T-helper 1 cell treated with Interleukin-12 subunit alpha and Interleukin-12 subunit beta and Interleukin-4 antibody, amounts not matched to agents 30 μg/mL and 1 μg/mL, for 36 hours (primary cell): ENCODE results near the gene ODAD3.
"Not testable (repeated sequence)": the region's sequence is repeated elsewhere in the genome, so short reads cannot be mapped to it uniquely, and the experiment has no call there.

ENCODE experiments used
- H3K27ac Mint-ChIP-seq: one replicate; pipeline ENCODE4 v1.8.0; 2021; ENCODE audit warnings: mild to moderate bottlenecking, mixed read lengths
- H3K27me3 Mint-ChIP-seq: one replicate; pipeline ENCODE4 v1.8.0; 2021; ENCODE audit warnings: low read depth, mixed read lengths
- H3K36me3 Mint-ChIP-seq: one replicate; pipeline ENCODE4 v1.8.0; 2021; ENCODE audit warnings: low read depth, mixed read lengths
- H3K4me1 Mint-ChIP-seq: one replicate; pipeline ENCODE4 v1.8.0; 2021; ENCODE audit warnings: low read depth, mixed read lengths
- H3K4me3 Mint-ChIP-seq: one replicate; pipeline ENCODE4 v1.8.0; 2021; ENCODE audit warnings: mild to moderate bottlenecking, moderate library complexity, mixed read lengths
- H3K9me3 Mint-ChIP-seq: one replicate; pipeline ENCODE4 v1.8.0; 2021; ENCODE audit warnings: mixed read lengths

Gene ODAD3

DNA sequence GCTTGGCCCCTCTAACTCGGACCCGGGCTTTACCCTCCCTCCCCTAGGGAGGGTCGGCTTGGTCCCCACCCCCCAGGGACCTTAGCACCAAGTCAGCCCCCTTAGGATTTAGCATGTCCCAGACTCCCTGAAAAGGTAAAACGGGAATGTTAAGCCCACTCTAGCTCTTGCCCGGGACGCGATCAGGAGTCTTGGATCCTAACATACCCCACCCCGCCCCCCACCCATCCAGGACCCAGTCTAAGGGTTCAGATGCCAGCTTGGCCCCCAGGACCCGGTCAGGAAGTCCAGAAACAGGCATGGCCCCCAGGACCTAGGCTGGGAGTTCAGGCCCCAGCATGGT is 51.2 kb downstream of the ODAD3 start:
- Mint-ChIP-seq H3K4me3 (no peak overlapping the region), H3K27me3 (peaks cover 26% of the 10 kb centered on the region), H3K4me1 (peaks cover 21% of the 10 kb centered on the region), H3K9me3 (no peaks in the 10 kb centered on the region), H3K36me3 (peaks cover 4% of the 10 kb centered on the region), H3K27ac (no peak overlapping the region)

DNA sequence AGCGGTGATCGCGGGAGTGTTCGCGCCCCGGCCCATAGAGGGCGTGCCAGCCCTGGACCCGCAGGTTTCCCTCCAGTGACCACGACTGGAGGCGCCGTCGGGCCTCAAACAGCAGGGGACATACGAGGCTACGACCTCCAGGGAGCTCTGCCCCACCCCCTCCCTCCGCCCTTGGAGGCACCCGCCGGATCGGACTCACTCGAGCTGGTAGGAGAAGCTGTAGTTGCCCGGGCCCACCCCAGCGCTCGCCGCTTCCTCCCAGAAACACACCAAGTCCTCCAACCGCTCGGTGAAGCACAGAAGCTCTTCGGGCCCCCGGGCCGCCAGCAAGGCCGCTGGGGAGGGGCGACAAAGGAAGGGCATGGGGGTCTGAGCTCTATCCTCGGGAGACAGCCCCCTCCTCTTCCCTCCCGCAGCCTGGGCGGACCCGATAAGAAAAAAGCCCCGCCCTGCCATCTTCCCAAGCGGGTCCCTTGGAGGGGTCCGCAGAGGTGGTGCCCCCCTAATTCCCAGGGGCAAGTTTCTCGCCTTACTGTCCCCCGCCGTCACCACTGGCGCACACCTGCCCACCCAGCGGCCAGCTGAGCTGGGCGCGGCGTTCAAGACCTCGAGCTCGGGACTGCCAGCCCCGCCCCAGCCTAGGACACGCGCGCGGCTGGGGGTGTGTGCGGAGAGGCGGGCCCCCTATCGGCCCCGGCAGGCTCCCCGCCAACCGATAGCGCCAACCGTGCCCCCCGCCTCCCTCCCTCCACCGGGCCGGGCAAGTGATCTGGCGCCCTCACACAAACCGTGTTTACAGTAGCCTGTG is 51.8 kb downstream of the ODAD3 start:
- Mint-ChIP-seq H3K4me3 (peak overlapping the region; percentile 60), H3K27ac (peak overlapping the region; percentile 62), H3K4me1 (peaks cover 22% of the 10 kb centered on the region), H3K27me3 (peaks cover 26% of the 10 kb centered on the region), H3K36me3 (peaks cover 6% of the 10 kb centered on the region), H3K9me3 (no peaks in the 10 kb centered on the region)

DNA sequence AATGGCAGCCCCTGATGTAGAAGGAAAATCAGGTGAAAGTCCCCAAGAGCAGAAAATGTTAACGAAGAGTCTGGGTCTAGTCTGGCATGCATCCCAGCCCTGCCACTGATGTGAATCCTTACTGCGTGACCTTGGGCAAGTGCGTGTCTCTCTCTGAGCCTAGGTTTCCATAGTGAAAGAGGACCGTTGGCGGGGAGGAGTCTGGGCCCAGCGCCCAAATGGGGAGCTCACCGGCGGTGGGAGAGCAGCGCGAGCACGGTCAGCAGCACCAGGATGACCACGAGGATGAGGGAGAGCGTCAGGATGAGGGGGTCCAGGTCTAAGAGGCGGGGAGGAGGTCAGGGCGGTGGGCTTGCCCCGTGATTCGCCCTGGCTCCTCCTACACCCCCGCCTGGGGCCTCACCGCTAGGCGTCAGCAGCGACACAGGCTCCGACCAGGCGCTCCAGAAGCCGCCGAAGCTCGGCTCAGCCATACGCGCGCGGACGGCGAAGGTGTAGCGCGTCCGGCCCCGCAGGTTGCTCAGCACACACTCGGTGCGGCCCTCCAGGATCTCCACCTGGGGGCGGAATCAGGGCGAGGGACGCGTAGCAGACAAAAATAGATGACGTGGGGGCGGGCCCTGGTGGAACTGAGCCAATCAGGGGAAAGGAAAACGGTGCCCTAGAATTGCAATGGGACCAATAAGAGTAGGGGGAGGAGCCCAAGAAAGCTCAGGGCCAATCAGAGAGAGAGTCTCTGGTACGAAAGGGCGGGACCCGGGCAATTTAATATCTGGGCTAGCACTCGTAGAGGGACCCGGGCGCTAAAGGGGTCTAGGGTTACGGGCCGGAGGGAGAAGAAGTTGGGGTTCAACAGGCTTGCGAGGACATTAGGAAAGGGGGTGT is 54.0 kb downstream of the ODAD3 start:
- Mint-ChIP-seq H3K9me3 (peaks cover 3% of the 10 kb centered on the region), H3K4me1 (peaks cover 33% of the 10 kb centered on the region), H3K4me3 (peak overlapping the region; percentile 96), H3K27me3 (peaks cover 26% of the 10 kb centered on the region), H3K27ac (peak overlapping the region; percentile 100), H3K36me3 (peaks cover 12% of the 10 kb centered on the region)

DNA sequence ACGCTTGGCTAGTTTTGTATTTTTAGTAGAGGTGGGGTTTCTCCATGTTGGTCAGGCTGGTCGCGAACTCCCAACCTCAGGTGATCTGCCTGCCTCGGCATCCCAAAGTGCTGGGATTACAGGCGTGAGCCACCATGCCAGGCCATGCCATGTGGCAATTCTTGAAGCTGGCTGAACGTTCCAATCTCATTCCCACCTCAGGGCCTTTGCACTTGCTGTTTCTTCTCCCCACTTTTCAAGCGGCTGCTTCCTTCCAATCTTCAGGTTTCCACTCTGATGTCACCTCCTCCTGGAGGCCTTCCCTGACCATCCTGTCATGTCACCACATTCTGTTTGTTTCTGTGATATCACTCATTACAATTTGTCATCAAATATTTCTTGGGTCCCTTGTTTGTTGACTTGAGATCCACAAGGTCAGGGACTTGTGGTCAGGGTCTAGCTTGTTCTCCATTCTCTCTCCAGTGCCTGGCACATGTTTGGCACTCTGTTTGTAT is 55.0 kb downstream of the ODAD3 start:
- Mint-ChIP-seq H3K27me3 (peaks cover 22% of the 10 kb centered on the region), H3K4me3 (peak overlapping the region; percentile 96), H3K9me3 (peaks cover 3% of the 10 kb centered on the region), H3K27ac (peak overlapping the region; percentile 100), H3K4me1 (peaks cover 37% of the 10 kb centered on the region), H3K36me3 (peaks cover 12% of the 10 kb centered on the region)

DNA sequence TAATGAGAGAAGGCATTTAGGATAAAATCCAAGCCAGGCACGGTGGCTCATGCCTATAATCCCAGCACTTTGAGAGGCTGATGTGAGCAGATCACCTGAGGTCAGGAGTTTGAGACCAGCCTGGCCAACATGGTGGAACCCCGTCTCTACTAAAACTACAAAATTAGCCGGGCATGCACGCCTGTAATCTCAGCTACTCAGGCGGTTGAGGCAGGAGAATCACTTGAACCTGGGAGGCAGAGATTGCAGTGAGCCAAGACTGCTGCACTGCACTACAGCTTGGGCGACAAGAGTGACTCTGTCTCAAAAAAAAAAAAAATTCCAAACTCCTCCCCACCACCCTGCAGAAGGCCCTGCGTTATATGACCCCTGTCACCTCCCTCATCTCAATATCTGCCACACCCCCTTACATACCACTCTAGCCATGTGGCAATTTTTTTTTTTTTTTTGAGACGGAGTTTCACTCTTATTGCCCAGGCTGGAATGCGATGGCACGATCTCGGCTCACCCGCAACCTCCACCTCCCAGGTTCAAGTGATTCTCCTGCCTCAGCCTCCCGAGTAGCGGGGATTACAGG is 55.6 kb downstream of the ODAD3 start:
- Mint-ChIP-seq H3K4me1 (peaks cover 37% of the 10 kb centered on the region), H3K36me3 (peaks cover 12% of the 10 kb centered on the region), H3K27me3 (peaks cover 17% of the 10 kb centered on the region)
- not testable (repeated sequence) for H3K9me3 Mint-ChIP-seq, H3K27ac Mint-ChIP-seq, H3K4me3 Mint-ChIP-seq

DNA sequence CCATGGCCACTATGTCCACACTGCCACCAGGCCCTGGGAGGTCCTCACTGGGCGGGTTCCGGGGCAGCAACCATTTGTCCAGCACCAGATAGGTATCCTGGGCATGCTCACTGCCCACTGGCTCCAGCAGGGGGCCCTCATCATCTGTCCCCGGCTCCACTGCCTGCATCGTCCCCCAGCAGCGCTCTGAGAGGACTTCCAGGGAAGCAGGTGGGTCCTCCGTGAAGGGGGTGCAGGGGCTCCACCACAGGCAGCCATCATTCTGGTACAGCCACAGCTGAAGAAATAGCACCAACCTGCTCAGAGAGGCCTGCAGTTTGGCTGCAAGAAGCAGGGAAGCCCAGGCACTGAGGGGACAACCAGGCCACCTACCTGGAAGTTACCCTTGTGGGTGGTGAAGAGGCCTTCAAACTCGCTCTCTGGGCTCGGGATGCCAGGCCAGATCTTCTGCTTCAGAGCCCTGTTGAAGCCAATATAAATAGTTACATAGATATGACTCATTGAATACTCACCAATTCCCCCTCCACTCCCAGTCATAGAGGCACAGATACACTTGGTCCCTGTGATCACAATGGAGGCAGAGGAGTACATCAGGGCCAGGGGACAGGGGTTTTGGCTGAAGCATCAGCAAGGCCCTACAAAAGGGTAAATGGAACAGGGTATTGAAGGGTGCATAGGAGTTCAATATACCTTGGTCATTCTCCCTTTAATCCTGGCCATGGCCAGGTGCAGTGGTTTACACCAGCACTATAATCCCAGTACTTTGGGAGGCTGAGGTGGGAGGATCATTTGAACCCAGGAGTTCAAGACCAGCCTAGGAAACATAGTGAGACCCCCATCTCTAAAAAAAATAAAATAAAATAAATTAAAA is 56.4 kb downstream of the ODAD3 start:
- peaks cover 37% of the 10 kb centered on the region for H3K4me1 Mint-ChIP-seq
- no peak overlapping the region for H3K4me3 Mint-ChIP-seq
- H3K27me3 Mint-ChIP-seq: peaks cover 15% of the 10 kb centered on the region
- H3K27ac Mint-ChIP-seq: no peak overlapping the region
- H3K36me3 Mint-ChIP-seq: peaks cover 12% of the 10 kb centered on the region
- H3K9me3 Mint-ChIP-seq: peaks cover 3% of the 10 kb centered on the region

DNA sequence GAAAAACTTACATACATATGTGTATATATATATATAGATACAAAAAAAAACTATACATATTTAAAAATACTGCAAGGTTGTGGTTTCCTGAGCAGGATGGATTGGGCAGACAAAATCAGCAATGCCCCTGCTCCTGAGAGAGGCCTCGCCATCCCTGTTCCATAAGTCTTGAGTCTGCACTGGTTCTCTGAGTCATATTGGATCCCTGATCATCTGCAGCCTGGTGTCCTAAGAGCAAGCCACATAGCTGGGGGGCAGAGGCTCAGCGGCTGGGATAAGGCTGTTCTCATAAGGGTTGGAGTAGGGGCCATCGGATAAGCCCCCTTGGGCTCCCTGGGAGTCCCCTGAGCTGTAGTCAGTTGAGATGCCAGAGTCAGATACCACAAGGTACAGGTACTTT is 57.2 kb downstream of the ODAD3 start:
- H3K27ac Mint-ChIP-seq: no peak overlapping the region
- peaks cover 11% of the 10 kb centered on the region for H3K27me3 Mint-ChIP-seq
- H3K4me1 Mint-ChIP-seq: peaks cover 39% of the 10 kb centered on the region
- no peak overlapping the region for H3K4me3 Mint-ChIP-seq
- H3K36me3 Mint-ChIP-seq: peaks cover 12% of the 10 kb centered on the region
- H3K9me3 Mint-ChIP-seq: peaks cover 3% of the 10 kb centered on the region

DNA sequence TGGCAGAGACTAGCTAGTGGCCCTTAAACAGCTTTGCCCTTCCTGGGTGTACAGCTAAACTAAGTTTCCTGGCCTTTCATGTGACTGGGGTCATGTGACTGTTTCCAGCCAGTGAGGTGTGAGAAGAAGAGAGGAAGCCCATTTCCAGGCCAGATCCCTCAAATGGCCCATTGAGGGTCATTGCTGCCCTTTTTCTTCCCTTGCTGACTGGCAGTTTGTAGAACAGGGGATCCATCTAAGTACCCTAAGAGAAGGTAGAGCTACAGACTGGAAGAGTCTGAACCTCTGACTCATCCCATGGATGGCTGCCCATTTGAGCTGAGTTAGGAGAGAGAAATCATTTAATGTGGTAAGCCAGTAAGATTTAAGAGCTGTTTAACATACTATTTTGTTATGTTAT is 57.7 kb downstream of the ODAD3 start:
- Mint-ChIP-seq H3K9me3 (peaks cover 3% of the 10 kb centered on the region), H3K36me3 (peaks cover 12% of the 10 kb centered on the region), H3K4me3 (peak overlapping the region; percentile 67), H3K27me3 (peaks cover 8% of the 10 kb centered on the region), H3K4me1 (peaks cover 36% of the 10 kb centered on the region), H3K27ac (peak overlapping the region; percentile 93)

DNA sequence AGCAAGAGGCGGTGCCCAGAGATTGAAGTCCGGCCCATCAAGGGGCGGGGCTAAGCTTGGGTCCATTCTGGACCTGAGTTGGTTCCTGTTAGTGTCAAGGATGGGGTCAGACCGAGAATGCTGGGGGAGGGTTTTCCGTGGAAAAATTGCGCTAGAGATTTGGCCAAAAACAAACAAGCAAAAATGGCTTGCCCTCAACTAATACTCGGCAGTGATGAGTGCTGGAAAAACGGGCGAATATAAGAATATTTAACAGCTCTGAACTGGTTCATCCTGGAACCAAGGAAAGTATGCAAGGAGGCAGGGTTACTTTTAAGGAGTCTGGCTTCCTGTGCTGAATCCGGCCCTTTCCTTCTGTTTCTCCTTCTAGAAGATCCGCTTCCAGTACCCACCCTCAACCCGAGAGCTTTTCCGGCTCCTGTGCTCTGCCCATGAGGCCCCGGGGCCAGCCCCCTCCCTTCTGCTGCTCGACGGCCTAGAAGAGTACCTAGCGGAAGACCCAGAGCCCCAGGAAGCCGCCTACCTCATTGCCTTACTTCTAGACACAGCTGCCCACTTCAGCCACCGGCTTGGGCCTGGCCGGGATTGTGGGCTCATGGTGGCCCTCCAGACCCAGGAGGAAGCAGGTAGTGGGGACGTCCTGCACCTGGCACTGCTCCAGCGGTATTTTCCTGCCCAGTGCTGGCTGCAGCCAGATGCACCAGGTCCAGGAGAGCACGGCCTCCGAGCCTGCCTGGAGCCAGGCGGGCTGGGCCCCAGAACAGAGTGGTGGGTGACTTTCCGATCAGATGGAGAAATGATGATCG is 59.6 kb downstream of the ODAD3 start:
- H3K36me3 Mint-ChIP-seq: peaks cover 12% of the 10 kb centered on the region

DNA sequence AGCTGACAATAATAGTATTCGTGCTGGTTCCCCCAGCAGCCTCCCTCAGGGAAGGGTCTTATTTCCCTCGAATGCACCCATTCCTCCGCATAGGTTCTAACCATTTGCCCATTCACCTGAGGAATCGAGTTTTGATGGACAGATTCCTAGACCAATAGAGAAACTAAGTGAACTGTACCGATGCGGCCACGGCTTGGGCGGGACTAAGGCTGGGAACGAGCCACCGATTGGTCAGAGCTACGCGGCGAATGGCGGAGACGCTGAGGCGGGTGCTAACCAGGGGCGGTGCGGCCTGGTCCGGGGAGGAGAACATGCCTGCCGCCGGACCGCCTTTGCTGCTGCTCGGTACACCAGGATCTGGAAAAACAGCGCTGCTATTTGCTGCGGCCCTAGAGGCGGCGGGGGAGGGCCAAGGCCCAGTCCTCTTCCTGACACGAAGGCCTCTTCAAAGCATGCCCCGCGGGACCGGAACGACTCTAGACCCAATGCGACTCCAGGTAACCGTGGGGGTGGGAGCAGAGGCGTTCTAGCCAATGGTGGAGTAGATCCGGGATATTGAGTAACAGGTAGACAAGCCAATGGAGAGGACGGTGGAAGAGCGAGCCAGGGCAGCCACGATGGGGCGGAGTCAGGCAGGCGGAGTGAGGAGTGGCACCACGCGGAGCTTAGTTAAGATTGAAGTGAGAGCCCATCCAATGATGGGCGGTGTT is 60.3 kb downstream of the ODAD3 start, which contains the start of gene SWSAP1:
Gene SWSAP1 (plus strand): TSS at position 234 of the 710 bp plus-strand sequence. CDS start 15 bp downstream, at position 249.
- Mint-ChIP-seq H3K4me3 (no peak within 1 kb of the TSS), H3K9me3 (peaks cover 3% of the 10 kb centered on the region), H3K4me1 (peaks cover 22% of the 10 kb centered on the region), H3K27ac (no peak within 1 kb of the TSS), H3K27me3 (no peaks in the 10 kb centered on the region), H3K36me3 (peaks cover 10% of the 10 kb centered on the region)

More for the DNA sequence above, 59.6 kb downstream of the ODAD3 start:
- H3K9me3 Mint-ChIP-seq: peaks cover 3% of the 10 kb centered on the region
- H3K4me3 Mint-ChIP-seq: no peak overlapping the region
- H3K4me1 Mint-ChIP-seq: peaks cover 27% of the 10 kb centered on the region
- no peak overlapping the region for H3K27ac Mint-ChIP-seq
- no peaks in the 10 kb centered on the region for H3K27me3 Mint-ChIP-seq

DNA sequence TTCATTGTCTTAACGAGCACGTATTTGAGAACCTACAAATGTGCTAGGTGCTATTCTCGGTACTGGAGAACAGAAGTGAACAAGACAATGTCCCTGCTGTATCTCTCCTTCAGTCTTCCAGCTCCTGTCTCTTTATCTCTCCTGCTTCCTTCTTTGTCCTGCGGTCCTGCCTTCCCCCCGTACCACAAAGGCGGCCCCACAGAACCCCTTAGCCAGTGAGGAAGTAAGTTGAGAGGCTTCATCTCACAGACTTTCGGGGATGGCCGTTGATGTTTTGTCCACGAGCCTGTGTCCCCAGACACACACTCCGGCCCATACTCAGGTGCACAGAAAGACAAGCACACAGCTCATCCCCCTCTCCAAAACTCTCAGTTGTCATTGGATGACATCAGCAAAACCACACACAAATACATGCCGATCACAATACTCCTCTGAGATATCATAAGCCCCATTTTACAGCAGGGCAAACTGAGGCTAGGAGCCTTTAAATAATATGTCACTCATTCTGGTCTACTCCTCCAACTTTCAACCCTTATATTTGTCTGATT is 61.0 kb downstream of the ODAD3 start:
- H3K27me3 Mint-ChIP-seq: no peaks in the 10 kb centered on the region

DNA sequence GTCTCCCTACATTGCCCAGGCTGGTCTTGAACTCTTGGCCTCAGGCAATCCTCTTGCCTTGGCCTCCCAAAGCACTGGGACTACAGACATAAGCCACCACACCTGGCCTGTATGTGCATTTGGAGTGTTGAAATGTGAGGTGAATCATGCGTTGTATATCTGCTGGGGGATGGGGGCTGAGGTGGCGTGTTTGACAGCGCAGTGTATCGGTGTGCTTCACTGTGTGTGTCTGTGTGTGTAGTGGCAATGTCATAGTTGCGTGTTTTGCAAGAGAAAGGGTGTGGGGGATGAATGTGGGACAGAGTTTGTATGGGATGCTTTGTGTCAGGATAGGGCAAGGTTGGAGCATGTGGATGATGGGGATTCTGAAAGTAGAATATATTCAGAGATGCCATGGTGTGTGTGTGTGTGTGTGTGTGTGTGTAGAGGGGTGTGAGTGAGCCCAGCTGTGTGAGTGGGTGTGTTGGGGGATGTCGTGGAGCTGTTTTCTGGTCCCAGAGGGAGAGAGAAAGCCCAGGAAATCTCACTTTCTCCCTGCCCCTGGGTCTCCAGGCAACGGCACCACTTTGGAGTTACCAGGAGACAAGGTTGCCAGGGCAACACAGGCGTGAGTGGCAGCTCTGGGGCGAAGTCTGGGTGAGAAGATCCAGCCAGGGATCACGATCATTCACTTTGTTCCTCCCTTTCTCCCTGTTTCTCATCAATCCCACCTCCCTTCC is 61.6 kb downstream of the ODAD3 start:
- Mint-ChIP-seq H3K36me3 (peaks cover 9% of the 10 kb centered on the region), H3K4me3 (peak overlapping the region; percentile 18), H3K27ac (no peak overlapping the region), H3K4me1 (peaks cover 20% of the 10 kb centered on the region), H3K27me3 (no peaks in the 10 kb centered on the region), H3K9me3 (peaks cover 3% of the 10 kb centered on the region)

More for the DNA sequence above, 61.0 kb downstream of the ODAD3 start:
- H3K4me1 Mint-ChIP-seq: peaks cover 22% of the 10 kb centered on the region
- H3K4me3 Mint-ChIP-seq: no peak overlapping the region
- H3K9me3 Mint-ChIP-seq: peaks cover 3% of the 10 kb centered on the region
- no peak overlapping the region for H3K27ac Mint-ChIP-seq
- H3K36me3 Mint-ChIP-seq: peaks cover 12% of the 10 kb centered on the region
